Kidney epithelial cell (primary cell): ENCODE data around the gene PTPN4. TPM values are rescaled to one million over a fixed set of nuclear protein-coding genes. Genes with fewer than 3 reads are reported as not detected.

Source experiments
- DNase-seq: peaks from one replicate; pipeline ENCODE4 v3.0.0-alpha.2; 2010; ENCODE audit warnings: low read depth
- H3K27me3 ChIP-seq: 2 replicates; pipeline ENCODE4 v1.6.0; 2011; ENCODE audit warnings: low read length; ENCODE audit not compliant: control insufficient read depth, insufficient read depth
- H3K36me3 ChIP-seq: 2 replicates; pipeline ENCODE4 v1.5.1; 2011; ENCODE audit warnings: low read length; ENCODE audit not compliant: control insufficient read depth, insufficient read depth
- H3K4me3 ChIP-seq: 2 replicates; pipeline ENCODE4 v1.5.1; 2011; ENCODE audit warnings: low read depth, mild to moderate bottlenecking, control low read depth, low read length
- CTCF ChIP-seq: IDR thresholded peaks from 2 replicates; pipeline ENCODE4 v1.5.1; 2011; ENCODE audit warnings: mild to moderate bottlenecking, moderate library complexity, low read length, control low read depth, inconsistent platforms; ENCODE audit not compliant: insufficient read depth, poor library complexity, severe bottlenecking
- total RNA-seq: library from RNA; depleted of rRNA; stranded (reverse); fragments of >200 nt; gene quantifications from 2 replicates; pipeline ENCODE4 v1.2.3, GENCODE V29; 2015

PTPN4 gene
- total RNA-seq, 1 donor from 2014 or later = 11.5 TPM

- TF ChIP-seq CTCF = no peak
- no peak for DNase-seq
- Histone ChIP-seq H3K27me3 (no peaks in the 10 kb centered on the region), H3K4me3 (peak overlapping the region; percentile 75), H3K36me3 (no peaks in the 10 kb centered on the region)
These were observed 674 bp downstream of the PTPN4 start for GRCh38 chr2:119760237-119760955.

- H3K4me3 ChIP-seq = peak overlapping the region; percentile 75
- no peaks in the 10 kb centered on the region for H3K27me3 ChIP-seq
- DNase-seq = no peak
- H3K36me3 ChIP-seq = no peaks in the 10 kb centered on the region
- no peak for TF ChIP-seq CTCF
These were observed 1.2 kb downstream of the PTPN4 start for GRCh38 chr2:119760956-119761275.

DNA sequence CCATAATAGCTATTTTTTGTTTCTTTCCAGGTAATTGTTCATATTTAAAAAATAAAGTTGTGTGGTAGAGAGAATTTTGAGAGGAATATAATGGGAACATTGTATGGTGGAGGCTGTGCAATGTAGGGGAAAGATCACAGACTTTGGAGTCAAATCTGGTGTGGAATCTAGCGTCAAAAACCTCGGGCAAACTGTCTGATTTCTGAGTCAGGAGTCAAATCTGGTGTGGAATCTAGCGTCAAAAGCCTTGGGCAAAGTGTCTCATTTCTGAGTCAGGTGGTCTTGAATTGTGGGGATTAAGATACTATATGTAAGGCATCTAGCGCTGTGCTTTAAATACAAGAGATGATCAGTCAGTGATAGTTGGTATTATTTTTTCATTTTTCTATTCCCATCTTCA lies 5.1 kb downstream of the PTPN4 start:
- TF ChIP-seq CTCF = no peak
- Histone ChIP-seq H3K4me3 (no peak overlapping the region), H3K36me3 (no peaks in the 10 kb centered on the region), H3K27me3 (no peaks in the 10 kb centered on the region)
- no peak for DNase-seq

DNA sequence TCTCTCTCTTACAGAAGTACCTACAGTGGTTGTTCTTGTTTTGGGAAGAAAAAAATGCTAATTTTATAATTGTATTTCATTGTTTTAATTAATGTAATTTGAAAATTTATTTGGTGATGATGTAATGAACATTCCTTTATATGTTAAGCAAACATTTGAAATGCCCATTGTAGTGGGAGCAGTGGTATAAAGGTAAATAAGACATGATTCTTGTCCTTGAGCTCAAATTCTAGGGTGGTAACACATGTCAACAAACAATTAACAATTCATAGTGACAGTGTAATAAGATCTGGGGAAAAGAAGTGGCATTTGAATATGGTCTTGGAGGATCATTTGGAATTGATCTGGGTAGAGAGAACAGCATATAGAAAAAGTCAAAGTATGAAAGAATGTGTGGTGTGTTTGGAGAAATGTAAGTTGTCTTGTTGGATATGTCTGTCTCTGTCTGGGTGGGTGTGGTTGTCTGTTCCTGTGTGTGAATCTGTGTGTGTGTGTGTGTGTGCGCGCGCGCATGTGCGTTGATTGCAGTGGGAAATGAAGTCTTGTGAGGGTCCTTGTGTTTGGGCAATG lies 5.8 kb downstream of the PTPN4 start:
- TF ChIP-seq CTCF = no peak
- H3K36me3 ChIP-seq = no peaks in the 10 kb centered on the region
- no peak overlapping the region for H3K4me3 ChIP-seq
- no peaks in the 10 kb centered on the region for H3K27me3 ChIP-seq
- DNase-seq = no peak

GRCh38 chr2:119766944-119767343 lies 7.2 kb downstream of the PTPN4 start:
- H3K4me3 ChIP-seq = no peak overlapping the region
- H3K27me3 ChIP-seq = no peaks in the 10 kb centered on the region
- no peaks in the 10 kb centered on the region for H3K36me3 ChIP-seq
- no peak for DNase-seq
- no peak for TF ChIP-seq CTCF

GRCh38 chr2:119768742-119769141 lies 9.0 kb downstream of the PTPN4 start:
- Histone ChIP-seq H3K27me3 (no peaks in the 10 kb centered on the region), H3K36me3 (no peaks in the 10 kb centered on the region), H3K4me3 (no peak overlapping the region)
- DNase-seq = no peak
- no peak for TF ChIP-seq CTCF
